Esophagus squamous epithelium (tissue), 5 donors: ENCODE results near the gene EDN2. TPM values are rescaled to one million over a fixed set of nuclear protein-coding genes. Genes with fewer than 3 reads are reported as not detected.

Experiments used
- DNase-seq: peaks from one replicate; lab custom pipeline; 2025; lab: John Stamatoyannopoulos, UW
- H3K27ac ChIP-seq, 4 donors: fragments of 200-600 bp; sonication (generic); one replicate each; pipeline ENCODE4 v1.5.1; 2016 to 2019; ENCODE audit warnings: mild to moderate bottlenecking in 1 of 4
- H3K27me3 ChIP-seq, 4 donors: fragments of 200-600 bp; sonication (generic); 1 replicate in 3 of 4; 2 replicates in 1 of 4; pipeline versions ENCODE4 v1.5.1 to v1.6.0; 2017 to 2021; ENCODE audit warnings: antibody characterized with exemption in 1 of 4
- H3K36me3 ChIP-seq, 3 donors: fragments of 200-600 bp; sonication (generic); one replicate each; pipeline ENCODE4 v1.5.1; 2016 to 2019
- H3K4me1 ChIP-seq, 3 donors: fragments of 200-600 bp; sonication (generic); one replicate each; pipeline ENCODE4 v1.5.1; 2017 to 2019
- H3K4me3 ChIP-seq, 4 donors: fragments of 200-600 bp; sonication (generic); 1 replicate in 3 of 4; 2 replicates in 1 of 4; pipeline ENCODE4 v1.5.1; 2016 to 2019; ENCODE audit warnings: mild to moderate bottlenecking in 2 of 4, moderate library complexity in 1 of 4
- H3K9me3 ChIP-seq, 3 donors: fragments of 200-600 bp; sonication (generic); one replicate each; pipeline ENCODE4 v1.5.1; 2016 to 2019
- POLR2A ChIP-seq, 4 donors: fragments of 450-650 bp; IDR thresholded peaks; one replicate each; pipeline ENCODE4 v1.6.1; 2017; ENCODE audit warnings: antibody characterized with exemption in 4 of 4, mild to moderate bottlenecking in 4 of 4, moderate library complexity in 3 of 4
- WGBS, 2 donors: methylation state at CpG; one replicate each; pipeline ENCODE4 v1.1.5; 2018; 5-methylcytosine and 5-hydroxymethylcytosine counted together
- intact Hi-C: fragments of 100-400 bp; cut with DNase I; formaldehyde crosslinking; loops from one replicate; pipeline ENCODE4 v1.15.0; 2022
- small RNA-seq, 4 donors: library from RNA; depleted of rRNA; stranded (forward); fragments of <200 nt; gene quantifications; one replicate each; pipeline ENCODE3, GENCODE V24; 2016
- total RNA-seq, 4 donors: library from RNA; depleted of rRNA; stranded (reverse); fragments of >200 nt; gene quantifications; one replicate each; pipeline ENCODE4 v1.1.0, GENCODE V29; 2016
- TF ChIP-seq, protein P1 (sequence below), 6 experiments: fragments of 450-650 bp in 4 of 6; fragments of 200-600 bp in 2 of 6; sonication (generic) in 2 of 6; IDR thresholded peaks; one replicate each; pipeline ENCODE4 v1.5.1; 2016 to 2019; ENCODE audit warnings: antibody characterized with exemption in 6 of 6, mild to moderate bottlenecking in 4 of 6, moderate library complexity in 4 of 6
- donor health status: DM: yes; HTN: yes; CAD: no.

The EDN2 gene
- total RNA-seq, 4 donors from 2014 or later = 0.35 to 18.3 (median 1.4) TPM

DNA sequence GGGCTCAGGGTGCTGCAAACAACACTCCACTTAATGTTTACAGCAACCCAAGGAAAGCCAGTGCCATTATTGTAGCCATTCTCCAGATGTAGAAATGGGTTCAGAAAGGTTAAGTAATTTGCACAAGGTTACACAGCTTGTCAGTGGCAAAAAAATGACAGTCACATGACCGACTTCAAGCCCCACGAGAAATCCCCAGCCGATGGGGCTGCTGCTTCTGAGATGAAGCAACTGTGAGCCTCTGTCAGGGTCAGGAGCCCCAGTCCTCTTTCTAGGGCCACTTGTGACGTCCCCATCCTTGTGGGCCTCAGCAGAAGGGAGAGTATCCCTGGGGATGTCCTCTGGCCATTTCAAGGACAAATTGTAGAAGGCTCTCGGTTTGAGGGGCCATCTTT lies 54.8 kb downstream of the EDN2 start:
- Histone ChIP-seq H3K4me3 (no peak overlapping the region), H3K4me1 (peaks cover 17 to 22% (median 18%) of the 10 kb centered on the region in 3 donors), H3K36me3 (no peaks in the 10 kb centered on the region), H3K27me3 (peaks cover 0 to 13% (median 0%) of the 10 kb centered on the region in 4 donors), H3K27ac (no peak overlapping the region), H3K9me3 (no peaks in the 10 kb centered on the region)
- 73 to 74% methylated on average over 5 of the region's 5 CpGs for WGBS, 2 donors
- intact Hi-C loops = loop anchor here (5.0 kb wide), 1 partner anchor 162 kb away; no protein-coding TSS in a partner anchor
- DNase-seq = no peak
- no peak for TF ChIP-seq POLR2A (IDR thresholded peaks at IDR 0.05)
- TF ChIP-seq, protein P1, sequence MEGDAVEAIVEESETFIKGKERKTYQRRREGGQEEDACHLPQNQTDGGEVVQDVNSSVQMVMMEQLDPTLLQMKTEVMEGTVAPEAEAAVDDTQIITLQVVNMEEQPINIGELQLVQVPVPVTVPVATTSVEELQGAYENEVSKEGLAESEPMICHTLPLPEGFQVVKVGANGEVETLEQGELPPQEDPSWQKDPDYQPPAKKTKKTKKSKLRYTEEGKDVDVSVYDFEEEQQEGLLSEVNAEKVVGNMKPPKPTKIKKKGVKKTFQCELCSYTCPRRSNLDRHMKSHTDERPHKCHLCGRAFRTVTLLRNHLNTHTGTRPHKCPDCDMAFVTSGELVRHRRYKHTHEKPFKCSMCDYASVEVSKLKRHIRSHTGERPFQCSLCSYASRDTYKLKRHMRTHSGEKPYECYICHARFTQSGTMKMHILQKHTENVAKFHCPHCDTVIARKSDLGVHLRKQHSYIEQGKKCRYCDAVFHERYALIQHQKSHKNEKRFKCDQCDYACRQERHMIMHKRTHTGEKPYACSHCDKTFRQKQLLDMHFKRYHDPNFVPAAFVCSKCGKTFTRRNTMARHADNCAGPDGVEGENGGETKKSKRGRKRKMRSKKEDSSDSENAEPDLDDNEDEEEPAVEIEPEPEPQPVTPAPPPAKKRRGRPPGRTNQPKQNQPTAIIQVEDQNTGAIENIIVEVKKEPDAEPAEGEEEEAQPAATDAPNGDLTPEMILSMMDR (IDR thresholded peaks at IDR 0.05) = no peak

Small RNA genes within 50 kb of the gene (small RNA-seq; reads per million reads assigned to genes)
- gene RNA5SP45 = 0 to 0.45 (median 0.29) reads per million in 4 donors

Other genes with a start within 250 kb of the EDN2 start
- gene SCMH1, start 242.4 kb downstream of the EDN2 start, total RNA-seq = 10 to 100 TPM in 3 of 4 donors, 1 to 10 TPM in 1; 4.4 to 46.9 (median 16.3) TPM
- under 1 TPM in 3 of 4 donors, not detected in 1; 0.18 to 0.53 (median 0.38) TPM for gene FOXO6, start 123.2 kb downstream of the EDN2 start, total RNA-seq